SIG-M5 treated with dmso at 0.1 percent for 504 hours (cell line): ENCODE results near the gene TMEM161A.
"Not testable (repeated sequence)": the region's sequence is repeated elsewhere in the genome, so short reads cannot be mapped to it uniquely, and the experiment has no call there.

Source experiments
- DNase-seq: peaks from one replicate; lab custom pipeline; 2025; ENCODE audit not compliant: unreplicated experiment; lab: John Stamatoyannopoulos, UW

TMEM161A gene

DNA sequence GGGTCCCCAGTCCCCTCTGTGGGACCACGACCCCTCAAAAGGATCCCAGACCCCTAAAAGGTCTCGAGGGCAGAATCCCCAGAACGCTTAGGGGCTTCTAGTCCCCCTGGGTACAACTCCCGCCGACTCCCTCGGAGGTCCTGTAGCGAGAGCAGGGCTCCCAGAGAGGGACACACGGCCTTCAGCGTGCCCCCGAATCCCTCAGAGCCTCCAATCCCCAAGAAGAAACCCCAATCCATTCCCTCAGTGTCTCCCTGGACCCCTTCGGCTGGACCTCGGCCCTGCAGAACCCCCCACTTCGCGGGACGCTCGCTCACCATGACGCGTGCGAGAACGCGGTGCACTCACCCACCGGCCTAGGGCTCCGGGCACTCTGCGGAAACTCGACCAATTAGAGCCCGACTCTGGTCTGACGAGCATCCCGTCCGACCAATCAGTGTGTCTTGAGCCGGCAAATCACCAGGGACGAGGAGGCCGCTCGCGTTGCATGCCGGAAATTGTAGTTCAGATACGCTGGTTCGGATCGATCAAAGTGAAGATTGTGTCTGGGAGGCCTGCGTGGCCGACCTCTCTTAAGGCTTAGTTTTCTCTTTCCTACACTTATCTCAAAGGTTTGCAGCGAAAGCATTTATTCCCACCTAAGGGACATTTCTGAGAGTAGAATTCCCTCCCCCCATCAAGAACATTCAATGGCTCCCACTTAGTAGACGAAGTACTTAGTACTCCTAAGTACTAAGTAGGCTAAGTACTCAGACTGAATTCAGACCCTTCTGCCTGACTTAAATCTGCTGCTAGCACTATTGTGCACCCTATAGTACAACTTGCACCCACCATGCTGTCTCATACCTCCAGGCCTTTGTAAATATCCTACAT is at the start of gene TMEM161A:
TMEM161A (minus strand) TSS at position 370 of the 873 bp plus-strand sequence; CDS start at position 320, 50 bp downstream.
- DNase-seq: peak; percentile 96

DNA sequence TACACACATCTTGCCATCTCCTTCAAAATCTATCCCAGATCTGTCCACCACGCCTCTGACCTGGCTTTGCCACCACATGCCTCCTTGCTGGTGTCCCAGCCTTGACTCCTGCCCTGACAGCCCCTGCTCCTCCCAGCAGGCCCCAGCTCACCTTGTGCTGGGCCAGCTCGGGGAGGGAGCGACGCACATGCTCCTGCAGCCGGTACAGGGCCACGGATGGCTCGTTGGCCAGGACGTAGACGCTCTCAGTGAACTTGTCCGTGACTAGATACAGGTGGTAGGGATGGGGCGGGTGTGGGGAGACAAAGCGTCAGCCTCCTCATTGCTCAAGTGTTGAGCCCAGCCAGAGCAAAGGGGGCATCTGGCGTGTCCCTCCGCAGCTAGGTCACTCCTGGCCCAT is 48.5 kb upstream of the TMEM161A start:
- no peak for DNase-seq

DNA sequence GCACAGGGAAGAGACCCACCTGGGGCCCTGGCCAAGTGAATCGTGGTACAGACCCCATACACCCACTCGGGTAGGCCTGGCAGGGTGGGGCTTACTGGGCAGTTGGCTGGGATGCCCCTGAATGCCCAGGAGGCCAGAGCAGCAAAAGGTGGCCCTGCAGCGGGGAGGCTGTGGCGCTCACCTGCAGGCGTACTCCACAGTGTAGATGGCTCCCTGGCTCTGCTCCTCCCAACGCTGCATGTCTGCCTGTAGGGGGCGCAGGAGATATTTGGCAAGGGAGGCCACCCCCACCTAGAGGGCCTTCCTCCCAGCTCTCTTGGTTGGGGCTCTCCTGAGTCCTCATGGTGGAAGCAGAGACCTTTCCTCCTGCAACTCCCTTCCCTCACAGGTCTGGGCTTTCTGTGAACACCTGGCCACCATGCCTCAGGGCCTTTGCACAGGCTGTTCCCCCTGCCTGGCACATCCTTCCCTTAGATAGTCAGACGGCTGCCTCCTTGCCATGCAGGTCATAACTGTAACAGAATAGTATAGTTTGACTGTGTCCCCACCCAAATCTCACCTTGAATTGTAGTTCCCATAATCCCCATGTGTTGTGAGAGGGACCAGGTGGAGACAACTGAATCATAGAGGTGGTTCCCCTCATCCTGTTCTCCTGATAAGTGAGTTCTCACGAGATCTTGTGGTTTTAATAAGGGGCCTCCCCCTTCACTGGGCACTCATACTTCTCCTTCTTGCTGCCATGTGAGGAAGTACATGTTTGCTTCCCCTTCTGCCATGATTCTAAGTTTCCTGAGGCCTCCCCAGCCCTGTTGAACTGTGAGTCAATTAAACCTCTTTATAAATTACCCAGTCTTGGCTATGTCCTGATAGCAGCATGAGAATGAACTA is 47.8 kb upstream of the TMEM161A start:
- DNase-seq: peak; percentile 45

DNA sequence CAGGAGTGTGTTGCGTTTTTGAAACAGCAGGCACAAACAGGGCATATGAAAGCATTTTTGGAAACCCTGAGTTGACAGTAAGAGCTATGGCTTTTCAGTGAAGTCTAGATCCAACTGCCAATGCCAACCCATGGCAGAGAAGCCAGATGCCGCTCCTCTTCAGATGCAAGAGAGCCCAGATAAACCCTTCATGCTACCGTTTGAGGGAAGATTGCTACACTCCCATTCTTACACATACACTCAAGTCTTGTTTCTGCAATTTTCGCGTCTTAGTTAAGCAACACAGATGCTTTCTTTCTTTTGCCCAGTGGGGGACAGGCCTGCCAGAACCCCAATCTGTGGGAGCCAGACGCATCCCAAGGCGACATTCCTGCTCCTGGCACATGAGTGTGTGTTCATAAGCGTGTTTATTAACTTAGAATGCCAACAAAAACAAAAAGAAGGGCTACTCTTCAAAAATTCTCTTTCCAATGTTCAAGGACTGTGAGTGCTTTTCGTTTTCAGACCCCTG is 43.3 kb upstream of the TMEM161A start:
- peak; percentile 32 for DNase-seq

DNA sequence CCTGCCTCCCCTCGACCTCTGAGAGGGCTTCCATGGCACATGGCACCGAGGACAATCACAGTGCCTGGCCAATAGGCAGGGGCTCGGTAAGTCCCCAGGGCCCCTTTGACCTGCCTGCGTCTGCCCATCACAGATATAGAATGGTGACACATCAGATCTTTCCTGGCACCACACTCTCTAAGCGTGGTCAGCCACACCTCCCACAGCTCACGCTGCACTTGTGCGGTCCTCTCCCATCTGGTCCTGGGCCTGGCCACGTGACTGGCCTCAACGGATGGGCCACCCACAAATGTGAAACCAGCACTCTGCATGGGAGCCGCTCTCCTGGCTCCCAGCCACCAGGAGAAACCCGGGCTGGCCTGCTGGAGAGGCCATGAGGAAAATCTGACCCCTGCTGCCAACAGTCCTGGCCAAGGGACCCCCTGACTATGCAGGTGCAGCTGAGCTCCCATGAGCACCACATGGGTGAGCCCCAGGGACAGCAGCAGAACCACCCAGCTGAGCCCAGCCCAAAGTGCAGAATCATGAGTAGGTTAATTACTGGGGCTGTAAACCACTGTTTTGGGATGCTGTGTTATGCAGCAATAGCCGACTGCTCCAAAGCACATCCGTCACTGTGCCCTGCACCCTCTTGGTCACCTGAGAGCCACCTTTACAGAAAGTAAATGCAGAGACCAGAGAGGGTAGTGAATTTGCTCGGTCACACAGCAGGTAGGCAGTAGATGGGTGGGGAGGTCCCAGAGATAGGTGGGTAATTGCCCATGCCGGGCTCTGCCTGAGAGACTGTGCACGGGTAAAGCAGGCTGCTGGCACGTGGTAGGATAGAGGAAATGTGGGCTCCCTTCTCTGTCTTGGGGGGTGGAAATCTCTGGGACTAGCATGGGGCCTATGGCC is 41.5 kb upstream of the TMEM161A start:
- DNase-seq: no peak

DNA sequence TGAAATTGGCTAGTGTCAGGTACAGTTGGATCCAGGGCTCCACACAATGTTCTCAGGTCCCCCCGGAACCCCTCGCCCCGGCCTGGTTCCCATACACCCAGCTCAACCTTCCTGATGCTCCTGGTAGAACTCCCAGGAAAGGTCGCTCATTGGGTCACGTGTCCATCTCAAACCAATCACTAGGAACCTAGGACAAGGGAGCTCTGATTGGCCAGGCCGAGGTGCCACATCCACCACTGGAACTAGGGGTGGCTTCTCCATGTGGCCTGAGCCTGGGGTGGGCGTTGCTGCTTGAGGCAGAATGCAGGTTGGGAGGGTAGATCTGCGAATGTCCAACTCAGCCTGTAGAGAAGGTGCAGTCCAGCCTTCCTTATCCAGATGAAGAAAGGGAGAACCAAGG is 38.7 kb upstream of the TMEM161A start:
- no peak for DNase-seq

DNA sequence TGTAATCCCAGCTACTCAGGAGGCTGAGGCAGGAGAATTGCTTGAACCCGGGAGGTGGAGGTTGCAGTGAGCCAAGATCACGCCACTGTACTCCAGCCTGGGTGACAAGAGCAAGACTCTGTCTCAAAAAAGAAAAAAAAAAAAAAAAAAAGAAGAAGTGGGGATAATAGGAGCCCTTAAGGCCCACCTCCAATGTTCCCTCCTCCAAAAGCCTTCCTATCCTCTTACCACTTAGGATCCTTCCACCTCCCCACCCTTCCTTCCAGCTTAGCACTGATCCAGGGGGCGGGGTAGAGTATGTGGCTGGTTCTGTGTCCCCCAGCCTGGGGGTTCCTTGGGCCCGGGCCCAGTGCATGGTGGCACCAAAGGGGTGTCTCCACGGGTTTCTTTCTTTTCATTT is 35.0 kb upstream of the TMEM161A start:
- DNase-seq: not testable (repeated sequence)

DNA sequence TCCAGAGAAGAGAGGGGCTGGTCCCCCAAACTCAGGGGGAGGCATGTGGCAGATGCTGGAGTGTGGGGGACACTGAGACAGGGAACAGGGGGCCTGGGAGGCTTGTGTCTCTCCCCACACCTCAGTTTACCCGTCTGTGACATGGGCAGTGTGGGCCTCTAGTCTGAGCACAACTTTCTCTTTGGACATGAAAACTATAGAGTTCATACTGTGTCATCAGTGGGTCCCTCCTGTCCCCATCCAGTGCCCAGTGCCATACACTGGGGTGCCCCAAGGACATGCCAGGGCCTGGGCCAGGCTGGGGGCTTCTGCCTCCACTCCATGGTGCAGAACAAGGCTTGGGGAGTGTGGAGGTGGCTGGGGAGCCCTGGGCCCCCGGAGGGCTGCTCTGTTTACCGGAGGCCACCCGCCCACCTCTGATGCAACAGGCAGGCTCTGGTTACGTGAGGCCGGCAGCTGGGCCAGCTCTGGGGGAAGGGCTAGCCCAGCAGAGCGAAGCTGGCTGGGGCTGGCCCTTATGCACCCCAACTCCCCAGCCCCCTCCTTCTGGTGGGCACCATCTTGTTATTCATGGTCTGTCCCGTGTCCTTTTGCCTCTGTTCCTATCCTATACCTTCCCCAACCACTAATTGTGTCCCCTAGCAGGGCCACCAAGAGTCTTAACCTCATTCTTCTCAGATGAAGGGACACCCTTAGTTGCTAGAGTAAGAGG is 33.7 kb upstream of the TMEM161A start:
- peak; percentile 58 for DNase-seq

DNA sequence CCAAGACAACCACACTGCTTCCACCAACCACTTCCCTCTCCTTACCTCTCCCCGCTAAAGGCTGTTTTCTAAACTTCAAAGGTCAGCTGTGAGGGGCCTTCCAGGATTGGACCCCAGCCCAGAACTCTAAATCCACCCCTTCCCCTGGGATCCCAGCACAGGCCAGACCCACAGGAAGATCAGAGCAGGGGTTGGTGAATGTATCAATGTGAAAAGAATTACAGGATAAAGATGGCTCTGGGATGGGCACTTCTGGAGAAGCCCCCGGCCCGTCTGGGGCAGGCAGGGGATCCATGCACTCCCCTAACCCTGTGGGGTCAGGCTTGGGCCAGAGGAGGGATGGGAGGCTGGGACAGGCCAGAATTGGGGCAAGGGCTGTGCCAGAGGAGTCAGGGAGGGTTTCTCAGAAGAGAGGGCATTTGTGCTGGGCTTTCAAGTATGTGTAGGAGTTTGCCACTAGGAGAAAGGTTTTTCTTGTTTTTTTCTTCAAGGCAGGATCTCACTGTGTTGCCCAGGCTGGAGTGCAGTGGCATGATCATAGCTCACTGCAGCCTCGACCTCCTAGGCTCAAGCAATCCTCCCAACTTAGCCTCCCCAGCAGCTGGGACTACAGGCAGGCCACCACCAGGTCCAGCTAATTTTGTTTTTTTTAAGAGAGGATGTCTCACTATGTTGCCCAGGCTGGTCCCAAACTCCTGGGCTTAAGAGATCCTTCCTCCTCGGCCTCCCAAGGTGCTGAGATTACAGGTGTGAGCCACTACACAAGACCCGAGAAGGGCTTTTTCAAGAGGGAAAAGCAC is 32.8 kb upstream of the TMEM161A start:
- no peak for DNase-seq

DNA sequence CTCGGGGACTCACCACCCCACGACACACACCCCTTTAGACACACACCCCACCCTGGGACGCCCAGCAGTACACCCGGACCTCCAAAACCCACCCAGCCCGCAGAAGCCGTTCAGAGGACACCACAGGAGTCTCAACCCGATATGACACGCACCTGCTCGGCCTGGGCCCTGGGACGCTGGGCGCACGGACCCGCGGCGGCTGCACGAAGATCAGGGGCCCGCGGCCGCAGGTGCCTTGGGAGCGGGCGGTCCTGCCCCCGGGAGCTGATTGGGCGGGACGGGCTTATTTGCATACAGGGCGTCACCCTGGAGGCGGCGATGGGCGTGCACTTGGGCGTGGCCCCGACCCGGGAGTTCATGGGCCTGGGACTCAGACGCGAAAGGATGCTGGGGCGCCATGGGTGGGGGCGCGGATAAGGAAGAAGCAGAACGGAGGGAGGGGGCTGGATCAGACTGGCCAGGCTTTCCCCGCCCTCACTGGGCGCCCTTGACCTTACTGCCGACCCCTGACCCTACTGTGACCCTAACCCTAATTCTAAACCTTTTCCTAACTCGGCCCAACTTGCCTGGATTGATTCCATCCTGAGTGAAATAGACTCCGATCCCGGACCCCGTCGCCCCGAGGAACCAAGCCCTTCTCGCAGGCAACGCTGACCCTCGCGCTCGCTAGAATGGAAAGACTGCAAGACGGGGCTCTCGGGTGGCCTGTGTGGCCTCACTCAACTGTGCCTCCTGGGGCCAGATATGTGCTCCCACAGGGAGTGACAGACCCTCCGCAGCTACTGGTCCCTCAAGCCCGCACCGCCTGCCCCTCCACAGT is 32.0 kb upstream of the TMEM161A start, which contains the start of gene MEF2B:
MEF2B (minus strand) TSS at position 211 of the 820 bp plus-strand sequence. CDS start 19,528 bp downstream, outside the sequence.
- DNase-seq: peak; percentile 42

DNA sequence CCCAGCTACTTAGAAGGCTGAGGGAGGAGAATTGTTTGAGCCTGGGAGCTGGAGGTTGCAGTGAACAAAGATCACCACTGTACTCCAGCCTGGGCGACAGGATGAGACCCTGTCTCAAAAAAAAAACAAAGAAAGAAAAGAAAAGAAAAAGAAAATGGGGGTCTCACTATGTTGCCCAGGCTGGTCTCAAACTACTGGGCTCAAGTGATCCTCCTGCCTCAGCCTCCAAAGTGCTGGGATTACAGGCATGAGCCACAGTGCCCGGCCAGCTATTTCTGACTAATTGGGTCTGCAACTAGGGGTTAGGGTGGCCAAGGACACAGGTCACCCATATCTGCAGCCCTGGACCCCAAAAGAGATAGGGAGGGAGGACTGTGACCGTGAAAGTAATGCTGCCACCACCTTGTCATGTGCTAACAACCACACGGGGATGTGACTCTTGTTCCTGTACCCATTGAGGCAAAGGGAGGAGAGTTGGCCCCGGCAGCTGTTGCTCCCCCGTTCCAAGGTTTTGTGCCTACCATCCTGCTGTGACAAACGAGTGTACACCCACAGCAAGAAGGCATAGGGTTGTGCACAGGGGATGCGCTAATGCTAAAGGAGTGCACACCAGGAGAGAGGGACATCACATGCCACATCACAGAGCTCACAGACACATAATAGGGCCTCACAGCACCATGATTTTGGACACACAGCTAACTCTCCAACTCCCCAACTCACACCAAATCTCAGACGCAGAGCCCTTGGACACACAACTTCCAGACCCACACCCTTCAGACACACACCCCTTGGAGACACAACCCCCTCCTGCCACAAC is 31.2 kb upstream of the TMEM161A start:
- DNase-seq: no peak

DNA sequence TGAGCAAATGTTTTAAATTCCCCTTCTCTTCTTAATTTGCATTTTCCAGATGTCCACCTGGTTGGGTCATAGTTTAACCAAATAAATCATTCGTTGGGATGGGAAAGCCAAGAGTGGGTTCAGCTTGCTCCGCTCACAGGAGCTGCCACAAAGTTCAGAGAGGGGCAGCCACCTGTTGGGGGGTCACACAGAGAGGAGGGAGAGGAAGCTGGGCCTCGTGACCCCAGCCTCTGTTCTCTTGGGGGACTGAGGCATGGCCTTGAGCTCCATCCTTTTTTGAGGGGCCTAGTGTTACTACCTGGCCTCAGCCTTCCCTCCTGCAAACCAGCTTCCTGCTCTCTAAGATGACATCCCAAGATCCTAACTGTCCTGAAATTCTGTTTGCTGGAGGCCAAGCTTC is 29.3 kb upstream of the TMEM161A start:
- no peak for DNase-seq

DNA sequence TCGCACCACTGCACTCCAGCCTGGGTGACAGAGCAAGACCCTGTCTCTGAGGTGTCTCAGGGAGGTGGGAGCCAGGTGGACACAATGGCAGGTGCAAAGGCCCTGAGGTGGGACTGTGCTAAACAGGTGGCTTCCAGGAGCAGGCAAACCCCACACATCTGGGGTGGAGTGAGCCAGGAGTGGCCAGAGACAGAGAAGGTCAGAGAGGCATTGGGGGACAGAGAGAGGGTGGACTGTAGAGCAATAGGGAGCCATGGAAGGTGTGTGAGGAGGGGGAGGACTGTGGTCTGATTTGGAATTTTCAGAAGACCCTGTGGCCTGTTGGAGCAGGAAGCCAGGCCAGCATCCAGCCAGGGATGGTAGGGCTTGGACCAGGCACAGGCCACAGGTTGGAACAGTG is 27.1 kb upstream of the TMEM161A start:
- no peak for DNase-seq

DNA sequence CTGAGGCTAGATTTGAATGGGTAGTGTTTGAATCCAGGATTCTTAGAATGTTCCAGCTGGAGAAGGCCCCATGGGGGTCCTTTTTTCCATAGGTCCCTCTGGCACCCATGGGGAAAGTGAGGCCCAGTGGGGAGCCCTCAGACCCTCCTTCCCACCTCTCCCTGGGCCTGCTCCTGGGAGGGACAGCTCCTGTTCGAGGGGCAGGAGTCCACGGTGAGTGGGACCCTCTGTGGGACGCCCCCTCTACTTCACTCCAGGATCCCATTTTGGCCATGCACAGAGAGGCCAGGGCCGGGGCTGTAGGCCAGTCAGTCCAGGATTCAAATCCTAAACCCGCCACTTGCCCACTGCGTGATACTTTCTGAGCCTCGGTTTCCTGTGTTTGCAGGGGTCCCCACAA is 24.2 kb upstream of the TMEM161A start:
- DNase-seq: no peak

DNA sequence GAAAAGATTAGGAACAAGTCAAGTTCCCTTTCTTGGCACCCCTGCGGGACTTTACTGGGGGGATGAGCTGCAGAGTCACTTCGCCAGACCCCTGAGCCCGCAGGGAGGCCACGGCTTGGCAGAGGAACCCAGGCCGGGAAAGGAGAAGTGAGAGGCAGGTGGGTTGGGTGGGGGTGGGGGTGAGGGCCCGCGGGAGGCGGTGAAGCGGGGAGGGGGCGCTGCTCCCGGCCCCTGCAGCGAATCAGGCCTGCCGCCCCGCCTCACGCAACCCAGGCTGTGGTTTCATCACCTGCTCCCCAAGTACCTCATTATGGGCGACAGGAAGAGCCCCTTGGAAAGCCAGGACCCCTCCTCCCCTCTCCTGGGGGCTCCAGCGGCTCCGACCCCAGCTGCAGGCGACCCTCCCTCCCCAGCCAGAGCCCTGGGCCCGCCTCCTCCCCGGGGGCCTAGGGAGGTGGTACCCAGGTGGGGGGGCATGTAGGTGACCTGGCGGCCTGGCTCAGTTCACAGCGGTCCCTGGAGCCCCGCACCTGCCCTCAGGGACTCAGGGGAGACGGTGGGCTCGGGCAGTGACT is 22.3 kb upstream of the TMEM161A start:
- DNase-seq: no peak

DNA sequence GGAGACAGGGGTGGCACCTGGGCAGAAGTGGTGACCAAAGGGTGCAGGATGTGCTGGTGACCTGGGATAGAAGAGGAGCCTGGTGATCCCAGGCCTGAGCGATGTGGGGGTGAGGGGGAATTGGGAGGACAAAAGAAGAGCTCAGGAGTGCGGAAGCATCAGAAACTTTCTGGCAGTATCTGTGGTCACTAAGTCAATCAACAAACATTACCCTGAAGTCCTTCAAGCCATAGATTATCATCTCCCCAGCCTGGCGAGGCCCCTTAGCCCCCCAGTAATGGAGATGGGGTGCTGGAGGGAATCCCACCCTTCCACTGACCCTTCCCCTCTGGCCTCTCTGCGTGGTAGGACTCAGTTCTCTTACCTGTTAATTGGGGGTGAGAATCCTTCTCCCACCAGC is 21.3 kb upstream of the TMEM161A start:
- DNase-seq: no peak

DNA sequence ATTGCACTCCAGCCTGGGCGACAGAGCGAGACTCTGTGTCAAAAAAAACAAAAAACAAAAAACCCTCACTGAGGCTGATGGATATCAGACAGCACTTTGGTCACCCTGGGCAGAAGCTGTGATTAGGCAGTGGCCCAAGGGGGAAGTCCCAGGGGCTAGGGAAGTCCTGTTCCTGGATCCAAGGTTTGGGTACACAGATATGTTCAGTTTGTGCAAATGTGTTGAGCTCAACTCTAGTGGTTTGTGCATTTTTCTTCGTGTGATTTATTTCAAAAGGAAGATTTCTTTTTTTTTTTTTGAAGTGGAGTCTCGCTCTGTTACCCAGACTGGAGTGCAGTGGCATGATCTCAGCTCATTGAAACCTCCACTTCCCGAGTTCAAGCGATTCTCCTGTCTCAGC is 19.5 kb upstream of the TMEM161A start:
- no peak for DNase-seq
